ENCODE data around the gene CFAP70.

- TF ChIP-seq, protein P1, sequence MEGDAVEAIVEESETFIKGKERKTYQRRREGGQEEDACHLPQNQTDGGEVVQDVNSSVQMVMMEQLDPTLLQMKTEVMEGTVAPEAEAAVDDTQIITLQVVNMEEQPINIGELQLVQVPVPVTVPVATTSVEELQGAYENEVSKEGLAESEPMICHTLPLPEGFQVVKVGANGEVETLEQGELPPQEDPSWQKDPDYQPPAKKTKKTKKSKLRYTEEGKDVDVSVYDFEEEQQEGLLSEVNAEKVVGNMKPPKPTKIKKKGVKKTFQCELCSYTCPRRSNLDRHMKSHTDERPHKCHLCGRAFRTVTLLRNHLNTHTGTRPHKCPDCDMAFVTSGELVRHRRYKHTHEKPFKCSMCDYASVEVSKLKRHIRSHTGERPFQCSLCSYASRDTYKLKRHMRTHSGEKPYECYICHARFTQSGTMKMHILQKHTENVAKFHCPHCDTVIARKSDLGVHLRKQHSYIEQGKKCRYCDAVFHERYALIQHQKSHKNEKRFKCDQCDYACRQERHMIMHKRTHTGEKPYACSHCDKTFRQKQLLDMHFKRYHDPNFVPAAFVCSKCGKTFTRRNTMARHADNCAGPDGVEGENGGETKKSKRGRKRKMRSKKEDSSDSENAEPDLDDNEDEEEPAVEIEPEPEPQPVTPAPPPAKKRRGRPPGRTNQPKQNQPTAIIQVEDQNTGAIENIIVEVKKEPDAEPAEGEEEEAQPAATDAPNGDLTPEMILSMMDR (IDR thresholded peaks at IDR 0.05) = no peak
- no peak for TF ChIP-seq POLR2A (IDR thresholded peaks at IDR 0.05)
These were observed 39.4 kb upstream of the CFAP70 start for GRCh38 chr10:73398024-73398423.

All from thyroid gland (tissue), 4 donors.